22Rv1 (cell line): ENCODE data around the gene PRLH.

Experiments
- CTCF ChIP-seq: fragments of 450-650 bp; IDR thresholded peaks from 2 replicates; pipeline ENCODE4 v1.5.1; 2017; ENCODE audit warnings: mild to moderate bottlenecking
- ZFX ChIP-seq: fragments of 450-650 bp; IDR thresholded peaks from 2 replicates; pipeline ENCODE4 v1.6.1; 2017; ENCODE audit warnings: antibody characterized with exemption, borderline replicate concordance

DNA sequence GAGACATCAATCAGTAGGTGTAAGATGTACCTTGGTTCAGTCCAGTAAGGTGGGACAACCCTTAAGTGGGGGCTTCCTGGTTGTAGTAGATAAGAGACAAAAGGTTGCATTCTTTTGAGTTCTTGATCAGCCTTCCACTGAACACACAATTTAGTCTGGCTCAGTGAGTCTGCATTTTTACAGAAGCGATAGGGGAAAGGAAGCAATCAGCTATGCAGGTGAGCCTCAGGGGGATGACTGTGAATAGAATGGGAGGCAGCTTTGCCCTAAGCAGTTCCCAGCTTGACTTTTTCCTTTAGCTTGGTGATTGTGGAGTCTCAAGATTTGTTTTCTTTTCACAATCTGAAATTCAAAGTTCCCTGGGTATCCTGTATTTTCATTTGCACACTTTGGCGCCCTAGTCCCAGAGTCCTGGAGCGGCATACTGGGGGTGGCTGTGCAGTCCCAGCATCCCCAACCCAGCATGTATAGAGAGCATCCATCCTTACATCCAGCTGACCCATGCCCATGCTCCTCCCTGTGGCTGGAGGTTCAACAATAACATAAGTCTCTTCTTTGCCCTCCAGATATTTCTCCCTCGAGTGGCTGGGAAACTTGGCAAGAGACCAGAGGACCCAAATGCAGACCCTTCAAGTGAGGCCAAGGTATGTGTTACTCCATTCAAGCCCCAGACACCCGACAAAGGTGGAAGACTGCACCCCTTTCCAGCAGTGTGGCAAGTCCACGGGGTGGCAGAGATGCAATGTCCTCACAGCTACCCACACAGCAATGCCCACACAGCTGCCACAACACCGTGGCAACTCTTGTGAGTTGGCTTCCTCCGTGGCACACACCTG lies 20.1 kb upstream of the PRLH start:
- TF ChIP-seq CTCF: no peak
- no peak for TF ChIP-seq ZFX
